GM18519 (cell line): ENCODE measurements around the gene NUDT4B.
"Not testable (repeated sequence)": the region's sequence is repeated elsewhere in the genome, so short reads cannot be mapped to it uniquely, and the experiment has no call there.

Experiments
- ATAC-seq: cut with Tn5 transposase; IDR thresholded peaks from one replicate; pipeline ENCODE4 v1.9.1; 2021; ENCODE audit warnings: mild to moderate bottlenecking, moderate library complexity; ENCODE audit not compliant: unreplicated experiment, low FRiP score

Gene NUDT4B

GRCh38 chr1:148748563-148749334, at the start of gene NUDT4B:
Gene NUDT4B (plus strand): TSS chr1:148748774. CDS start chr1:148748953, 179 bp downstream.
- peak; percentile 18 for ATAC-seq

GRCh38 chr1:148699357-148699756, 49.2 kb upstream of the NUDT4B start:
- not testable (repeated sequence) for ATAC-seq

DNA sequence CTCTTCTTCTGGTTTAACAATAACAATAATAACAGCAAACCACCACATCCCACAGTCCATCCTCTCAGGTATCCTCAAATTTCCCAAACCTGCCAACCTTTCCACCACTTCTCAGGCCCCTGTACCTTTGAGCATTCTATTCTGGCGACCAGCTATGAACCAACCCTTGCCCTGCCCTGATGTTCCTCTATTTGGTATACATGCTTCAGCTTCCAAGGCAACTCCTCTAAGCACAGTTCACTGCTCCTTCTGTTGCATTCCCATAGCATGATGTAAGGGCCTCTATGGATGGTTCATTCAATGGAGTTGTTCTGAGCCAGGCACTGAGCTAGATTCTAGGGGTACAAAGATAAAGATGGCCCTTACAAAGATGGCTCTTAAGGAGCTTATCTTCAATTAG, 46.3 kb upstream of the NUDT4B start:
- not testable (repeated sequence) for ATAC-seq

DNA sequence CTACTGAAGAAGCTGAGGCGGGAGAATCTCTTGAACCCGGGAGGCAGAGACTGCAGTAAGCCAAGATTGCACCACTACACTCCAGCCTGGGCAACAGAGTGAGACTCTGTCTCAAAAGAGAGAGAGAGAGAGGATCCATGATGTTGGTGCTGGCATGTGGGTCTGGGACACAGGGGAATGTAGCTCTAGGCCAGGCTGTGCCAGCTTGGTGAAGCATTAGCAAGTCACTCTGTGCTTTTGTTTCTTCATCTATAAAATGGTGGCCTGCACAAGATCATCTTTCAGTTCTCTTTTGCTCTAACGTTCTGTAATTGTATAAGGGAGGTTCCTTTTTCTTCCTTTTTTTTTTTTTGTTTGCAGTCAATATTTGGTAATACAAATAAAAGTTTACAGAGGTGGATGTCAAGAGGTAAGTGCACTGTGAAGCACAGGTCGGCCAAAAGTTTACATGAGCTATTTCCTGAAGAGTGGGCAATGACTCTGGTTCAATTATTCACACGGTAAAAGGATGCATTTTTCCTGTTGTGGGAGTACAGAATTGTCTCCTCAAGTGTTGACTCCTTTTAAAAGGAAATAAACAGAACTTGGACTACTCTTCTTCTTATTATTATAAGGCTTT, 44.5 kb upstream of the NUDT4B start:
- ATAC-seq = not testable (repeated sequence)

- not testable (repeated sequence) for ATAC-seq
These were observed 43.1 kb upstream of the NUDT4B start for GRCh38 chr1:148705316-148705948.

GRCh38 chr1:148708779-148709333, 39.7 kb upstream of the NUDT4B start:
- not testable (repeated sequence) for ATAC-seq

- ATAC-seq = not testable (repeated sequence)
These were observed 37.6 kb upstream of the NUDT4B start for GRCh38 chr1:148710772-148711523.

- not testable (repeated sequence) for ATAC-seq
These were observed 36.2 kb upstream of the NUDT4B start for GRCh38 chr1:148712353-148712752.

GRCh38 chr1:148715518-148715917, 33.1 kb upstream of the NUDT4B start:
- ATAC-seq = not testable (repeated sequence)

DNA sequence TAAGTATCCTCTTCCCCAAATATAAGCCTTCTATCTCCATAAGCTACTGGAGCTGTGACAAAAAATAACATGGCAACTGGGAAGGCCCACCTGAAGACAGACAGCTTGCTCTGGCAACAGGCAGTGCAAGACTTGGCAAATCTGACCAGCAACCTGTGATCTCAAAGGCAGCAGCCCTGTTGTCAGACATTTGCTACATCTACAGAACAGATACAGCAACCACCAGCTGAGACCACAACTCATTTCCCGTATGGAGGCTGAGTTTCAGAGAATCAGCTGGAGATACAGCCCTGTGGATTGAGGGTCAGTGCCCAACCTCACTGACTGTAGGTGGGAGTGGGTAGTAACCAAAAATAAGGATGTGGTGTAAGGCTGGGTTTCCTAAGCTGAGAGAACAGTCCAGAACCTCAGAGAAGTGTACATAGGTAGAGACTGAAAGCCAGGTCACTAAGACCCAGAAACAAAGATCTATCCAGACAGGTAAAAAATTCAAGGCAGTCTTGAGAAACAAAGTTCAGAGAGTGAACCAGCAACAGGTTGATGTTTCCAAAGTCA, 31.5 kb upstream of the NUDT4B start:
- ATAC-seq = not testable (repeated sequence)

- ATAC-seq = not testable (repeated sequence)
These were observed 27.7 kb upstream of the NUDT4B start for GRCh38 chr1:148720918-148721317.

DNA sequence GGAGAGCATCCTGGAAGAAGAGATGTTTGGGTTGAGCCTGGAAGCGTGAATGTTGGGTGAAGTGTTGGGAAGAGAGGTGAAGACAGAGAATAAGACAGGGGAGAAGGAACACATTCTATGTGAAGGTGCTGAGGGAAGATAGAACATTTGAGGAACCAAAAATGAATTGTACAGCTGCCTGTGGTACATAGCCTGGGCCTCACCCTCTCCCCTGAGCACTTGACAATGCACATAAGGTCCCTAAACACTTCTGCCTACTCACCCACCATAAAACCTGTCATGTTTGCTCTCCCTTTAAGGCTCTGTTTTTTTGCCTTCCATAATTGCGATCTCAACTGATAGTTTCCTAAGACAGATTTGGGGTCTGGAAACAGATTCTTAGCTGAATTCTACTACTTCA, 25.8 kb upstream of the NUDT4B start:
- not testable (repeated sequence) for ATAC-seq

GRCh38 chr1:148723515-148723914, 25.1 kb upstream of the NUDT4B start:
- not testable (repeated sequence) for ATAC-seq

- not testable (repeated sequence) for ATAC-seq
These were observed 23.7 kb upstream of the NUDT4B start for GRCh38 chr1:148724872-148725271.

DNA sequence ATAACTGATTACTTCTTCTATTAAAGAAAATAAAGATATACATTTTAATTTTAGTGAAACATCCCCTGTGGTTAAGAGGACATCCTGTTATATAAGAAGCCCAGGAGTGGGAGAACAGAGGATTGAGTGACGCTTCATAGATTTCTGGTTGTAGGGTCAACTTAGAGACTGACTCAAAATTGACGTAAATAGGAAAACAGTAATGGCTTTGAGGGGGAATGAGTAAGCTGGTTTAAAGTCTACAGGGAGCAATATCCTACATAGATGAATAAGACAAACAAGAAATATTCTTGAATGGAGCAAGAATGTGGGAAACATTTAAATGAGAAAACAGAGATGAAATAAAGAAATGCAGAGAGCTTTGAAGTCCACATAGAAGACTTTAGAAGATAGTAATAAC, 20.7 kb upstream of the NUDT4B start:
- ATAC-seq = not testable (repeated sequence)

DNA sequence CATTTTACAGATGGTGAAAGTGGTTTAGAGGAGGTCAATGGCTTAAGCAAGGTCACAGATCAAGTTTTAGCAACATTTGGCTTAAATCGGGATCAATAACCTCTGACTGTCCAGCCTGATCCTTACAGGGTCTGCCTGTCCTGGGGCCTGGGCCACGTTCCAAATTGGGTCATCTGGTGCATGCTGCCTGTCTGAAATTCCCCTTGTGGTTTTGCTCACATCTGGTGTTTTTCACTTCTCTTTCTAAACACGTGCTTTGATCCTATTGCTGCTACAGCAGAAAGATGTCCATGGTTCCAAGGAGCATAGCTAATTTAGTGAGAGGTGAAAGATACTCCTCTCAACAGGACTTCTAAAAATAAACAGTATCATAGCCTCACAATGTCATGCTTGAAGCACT, 19.4 kb upstream of the NUDT4B start:
- peak; percentile 61 for ATAC-seq

GRCh38 chr1:148729541-148729940, 19.0 kb upstream of the NUDT4B start:
- not testable (repeated sequence) for ATAC-seq

DNA sequence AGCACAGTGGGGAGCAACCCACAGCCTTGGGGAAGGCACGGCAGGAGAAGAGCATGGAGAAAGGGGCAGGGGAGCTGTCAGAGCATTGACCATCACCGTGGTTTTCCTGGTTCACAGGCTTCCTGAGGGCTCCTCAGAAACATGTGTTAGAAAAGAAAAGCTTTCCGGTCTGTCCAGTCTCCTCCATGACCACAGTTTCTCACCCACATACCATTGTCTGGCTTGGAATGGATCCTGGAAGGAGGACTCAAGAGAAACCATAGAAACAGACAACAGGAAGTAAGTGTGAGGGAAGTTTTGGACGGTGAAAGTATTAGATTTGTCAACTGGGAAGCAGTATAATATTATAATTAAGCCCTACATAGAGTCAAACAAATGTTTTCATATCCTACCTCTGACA, 16.3 kb upstream of the NUDT4B start:
- ATAC-seq = not testable (repeated sequence)

GRCh38 chr1:148733585-148734310, 14.8 kb upstream of the NUDT4B start:
- ATAC-seq = peak; percentile 74
